ENCODE results near the gene RHBDD1. TPM values are rescaled to one million over a fixed set of nuclear protein-coding genes. Genes with fewer than 3 reads are reported as not detected.

RHBDD1 gene
- polyA plus RNA-seq, 1 of the 3 experiments (the other 2 are of a cell fraction) = 10.3 TPM

DNA sequence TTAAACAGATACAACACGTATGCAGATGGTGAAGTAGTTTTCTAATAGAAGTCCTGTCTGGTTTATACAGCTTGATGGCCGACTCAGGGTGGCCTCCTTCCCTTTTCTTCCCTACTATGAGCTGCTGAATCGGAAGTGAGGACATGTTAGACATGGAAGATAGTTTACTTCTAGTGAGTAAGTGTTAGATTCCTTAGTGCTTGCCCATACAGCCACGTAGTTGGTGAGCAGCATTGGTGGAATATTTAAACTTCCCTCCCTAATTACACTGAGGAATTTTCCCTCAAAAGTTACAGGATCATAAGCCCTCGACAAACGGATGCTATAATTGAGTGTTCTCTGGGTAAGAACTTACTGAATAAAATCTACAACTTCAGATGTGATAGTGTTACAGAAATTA lies 52.1 kb downstream of the RHBDD1 start:
- no peaks in the 10 kb centered on the region for H3K9me3 ChIP-seq
- no peak overlapping the region for H2AFZ ChIP-seq (ENCODE audit: low read depth)
- no peak overlapping the region for H3K4me2 ChIP-seq
- H3K27ac ChIP-seq (ENCODE audit: low read depth in 2 of 2, low read length in 1 of 2) = no peak overlapping the region
- no peaks in the 10 kb centered on the region for H3K27me3 ChIP-seq (ENCODE audit: insufficient read depth)
- ChIA-PET POLR2A (no interaction called here), CTCF (no interaction called here)
- no peak overlapping the region for H3K4me3 ChIP-seq (ENCODE audit: low read depth in 2 of 2, low read length in 1 of 2)
- no peak for DNase-seq
- peaks cover 13% of the 10 kb centered on the region for H3F3A ChIP-seq (replicated peaks; ENCODE audit: insufficient read depth)
- peaks cover 2 to 14% of the 10 kb centered on the region in 2 experiments; a peak in 3 of 4 replicates for H3K4me1 ChIP-seq (ENCODE audit: control insufficient read depth in 1 of 2, insufficient read depth in 2 of 2, low read depth in 1 of 2, low read length in 1 of 2)
- no peaks in the 10 kb centered on the region for H4K20me1 ChIP-seq (ENCODE audit: insufficient read depth)
- H3K36me3 ChIP-seq (replicated peaks in 1 of 2; ENCODE audit: control insufficient read depth in 1 of 2, insufficient read depth in 2 of 2, low read length in 1 of 2) = peaks cover 0 to 3% of the 10 kb centered on the region in 2 experiments
- 89% methylated on average over 6 of the region's 6 CpGs for WGBS (ENCODE audit: low lambda C conversion rate)
- no peaks in the 10 kb centered on the region for H3K79me2 ChIP-seq (ENCODE audit: insufficient read depth)
- TF ChIP-seq, protein P1, sequence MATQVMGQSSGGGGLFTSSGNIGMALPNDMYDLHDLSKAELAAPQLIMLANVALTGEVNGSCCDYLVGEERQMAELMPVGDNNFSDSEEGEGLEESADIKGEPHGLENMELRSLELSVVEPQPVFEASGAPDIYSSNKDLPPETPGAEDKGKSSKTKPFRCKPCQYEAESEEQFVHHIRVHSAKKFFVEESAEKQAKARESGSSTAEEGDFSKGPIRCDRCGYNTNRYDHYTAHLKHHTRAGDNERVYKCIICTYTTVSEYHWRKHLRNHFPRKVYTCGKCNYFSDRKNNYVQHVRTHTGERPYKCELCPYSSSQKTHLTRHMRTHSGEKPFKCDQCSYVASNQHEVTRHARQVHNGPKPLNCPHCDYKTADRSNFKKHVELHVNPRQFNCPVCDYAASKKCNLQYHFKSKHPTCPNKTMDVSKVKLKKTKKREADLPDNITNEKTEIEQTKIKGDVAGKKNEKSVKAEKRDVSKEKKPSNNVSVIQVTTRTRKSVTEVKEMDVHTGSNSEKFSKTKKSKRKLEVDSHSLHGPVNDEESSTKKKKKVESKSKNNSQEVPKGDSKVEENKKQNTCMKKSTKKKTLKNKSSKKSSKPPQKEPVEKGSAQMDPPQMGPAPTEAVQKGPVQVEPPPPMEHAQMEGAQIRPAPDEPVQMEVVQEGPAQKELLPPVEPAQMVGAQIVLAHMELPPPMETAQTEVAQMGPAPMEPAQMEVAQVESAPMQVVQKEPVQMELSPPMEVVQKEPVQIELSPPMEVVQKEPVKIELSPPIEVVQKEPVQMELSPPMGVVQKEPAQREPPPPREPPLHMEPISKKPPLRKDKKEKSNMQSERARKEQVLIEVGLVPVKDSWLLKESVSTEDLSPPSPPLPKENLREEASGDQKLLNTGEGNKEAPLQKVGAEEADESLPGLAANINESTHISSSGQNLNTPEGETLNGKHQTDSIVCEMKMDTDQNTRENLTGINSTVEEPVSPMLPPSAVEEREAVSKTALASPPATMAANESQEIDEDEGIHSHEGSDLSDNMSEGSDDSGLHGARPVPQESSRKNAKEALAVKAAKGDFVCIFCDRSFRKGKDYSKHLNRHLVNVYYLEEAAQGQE (IDR thresholded peaks at IDR 0.05; ENCODE audit: low read depth, low read length) = no peak
- no peak for TF ChIP-seq TAF1 (IDR thresholded peaks at IDR 0.05; ENCODE audit: borderline replicate concordance, low read depth, low read length)
- no peak for TF ChIP-seq FOSL2 (IDR thresholded peaks at IDR 0.05; ENCODE audit: borderline replicate concordance, low read depth)
- TF ChIP-seq EP300 (IDR thresholded peaks at IDR 0.05; ENCODE audit: borderline replicate concordance in 1 of 2, low read depth in 1 of 2, low read length in 1 of 2) = no peak
- TF ChIP-seq MXI1 (IDR thresholded peaks at IDR 0.05; ENCODE audit: low read depth, low read length) = no peak
- H3K9me2 ChIP-seq = no peaks in the 10 kb centered on the region
- no peak overlapping the region for H3K9ac ChIP-seq

DNA sequence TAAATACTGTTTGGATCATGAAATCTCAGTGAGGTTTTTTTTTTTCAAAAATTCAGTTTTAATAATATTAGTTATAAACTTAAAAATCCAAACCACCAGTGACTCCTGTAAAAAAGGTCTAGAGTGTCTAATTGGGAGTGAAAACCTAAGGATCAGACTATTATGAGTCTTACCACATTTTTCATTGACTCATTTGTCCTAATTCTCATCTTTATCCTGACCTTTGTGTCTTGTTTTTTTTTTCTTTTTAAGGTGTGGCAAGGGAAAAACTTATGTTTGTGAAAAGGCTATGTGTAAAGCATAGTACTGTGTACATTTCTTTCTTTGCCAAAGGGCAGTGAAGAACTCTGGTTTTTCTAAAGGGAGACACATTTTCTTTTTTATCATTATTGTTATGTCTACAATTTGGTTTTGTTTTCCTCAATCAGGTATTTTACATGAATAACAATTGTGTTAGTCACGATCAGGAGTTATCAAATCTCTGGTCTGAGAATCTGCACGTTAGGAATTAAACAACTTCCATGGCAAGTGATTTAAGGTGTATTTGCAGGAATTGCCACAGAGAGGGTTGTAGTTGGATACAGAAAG lies 52.6 kb downstream of the RHBDD1 start:
- TF ChIP-seq JUND (IDR thresholded peaks at IDR 0.05) = no peak
- Histone ChIP-seq H3K9ac (no peak overlapping the region), H3K79me2 (ENCODE audit: insufficient read depth) (no peaks in the 10 kb centered on the region), H4K20me1 (ENCODE audit: insufficient read depth) (no peaks in the 10 kb centered on the region), H3F3A (replicated peaks; ENCODE audit: insufficient read depth) (peaks cover 13% of the 10 kb centered on the region), H3K9me2 (no peaks in the 10 kb centered on the region), H3K9me3 (no peaks in the 10 kb centered on the region), H3K36me3 (replicated peaks in 1 of 2; ENCODE audit: control insufficient read depth in 1 of 2, insufficient read depth in 2 of 2, low read length in 1 of 2) (peaks cover 0 to 3% of the 10 kb centered on the region in 2 experiments), H3K27me3 (ENCODE audit: insufficient read depth) (no peaks in the 10 kb centered on the region), H3K4me3 (ENCODE audit: low read depth in 2 of 2, low read length in 1 of 2) (no peak overlapping the region), H3K4me2 (no peak overlapping the region), H3K4me1 (ENCODE audit: control insufficient read depth in 1 of 2, insufficient read depth in 2 of 2, low read depth in 1 of 2, low read length in 1 of 2) (peaks cover 2 to 14% of the 10 kb centered on the region in 2 experiments; a peak in 3 of 4 replicates), H2AFZ (ENCODE audit: low read depth) (no peak overlapping the region), H3K27ac (ENCODE audit: low read depth in 2 of 2, low read length in 1 of 2) (no peak overlapping the region)
- 89% methylated on average over 2 of the region's 2 CpGs for WGBS (ENCODE audit: low lambda C conversion rate)
- no peak for DNase-seq
- ChIA-PET POLR2A (no interaction called here), CTCF (no interaction called here)

DNA sequence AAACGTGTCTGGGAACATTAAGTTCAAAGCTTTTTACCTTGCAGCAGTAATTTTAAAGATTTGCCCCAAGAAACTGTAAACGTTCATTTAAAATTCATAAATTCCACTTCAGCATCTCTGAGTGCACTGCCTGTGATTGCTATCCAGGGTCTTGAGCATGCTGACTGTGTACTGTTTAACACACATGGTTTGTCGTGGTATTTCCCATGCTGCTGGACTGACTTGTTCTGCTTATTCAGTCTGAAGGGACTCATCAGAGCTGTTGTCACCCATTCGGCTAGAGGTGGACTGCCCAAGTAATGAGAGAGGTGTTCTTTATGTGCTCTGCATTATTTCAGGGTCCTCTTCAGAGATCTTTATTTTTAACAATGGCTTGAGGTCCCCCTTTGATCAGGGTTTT lies 53.1 kb downstream of the RHBDD1 start:
- H3K79me2 ChIP-seq (ENCODE audit: insufficient read depth) = no peaks in the 10 kb centered on the region
- H3K4me1 ChIP-seq (ENCODE audit: control insufficient read depth in 1 of 2, insufficient read depth in 2 of 2, low read depth in 1 of 2, low read length in 1 of 2) = peaks cover 2 to 14% of the 10 kb centered on the region in 2 experiments; a peak in 3 of 4 replicates
- peaks cover 13% of the 10 kb centered on the region for H3F3A ChIP-seq (replicated peaks; ENCODE audit: insufficient read depth)
- ChIA-PET POLR2A (no interaction called here), CTCF (interaction anchor here (1.4 kb wide), 1 partner anchor 86 kb away, joined by 4 read pairs; no protein-coding TSS in a partner anchor)
- WGBS (ENCODE audit: low lambda C conversion rate) = 86% methylated on average over 4 of the region's 4 CpGs
- no peaks in the 10 kb centered on the region for H3K9me2 ChIP-seq
- H2AFZ ChIP-seq (ENCODE audit: low read depth) = no peak overlapping the region
- no peaks in the 10 kb centered on the region for H3K9me3 ChIP-seq
- H3K36me3 ChIP-seq (replicated peaks in 1 of 2; ENCODE audit: control insufficient read depth in 1 of 2, insufficient read depth in 2 of 2, low read length in 1 of 2) = no peaks in the 10 kb centered on the region
- no peak for DNase-seq
- H3K27me3 ChIP-seq (ENCODE audit: insufficient read depth) = no peaks in the 10 kb centered on the region
- no peak overlapping the region for H3K9ac ChIP-seq
- H3K4me2 ChIP-seq = no peak overlapping the region
- no peak overlapping the region for H3K27ac ChIP-seq (ENCODE audit: low read depth in 2 of 2, low read length in 1 of 2)
- H3K4me3 ChIP-seq (ENCODE audit: low read depth in 2 of 2, low read length in 1 of 2) = no peak overlapping the region
- H4K20me1 ChIP-seq (ENCODE audit: insufficient read depth) = no peaks in the 10 kb centered on the region
- TF ChIP-seq RFX5 (IDR thresholded peaks at IDR 0.05; ENCODE audit: low read length) = no peak
- TF ChIP-seq RXRA (IDR thresholded peaks at IDR 0.05; ENCODE audit: borderline replicate concordance, low read depth) = no peak
- no peak for TF ChIP-seq MEF2A (IDR thresholded peaks at IDR 0.05; ENCODE audit: borderline replicate concordance, low read depth)
- TF ChIP-seq, protein P2, sequence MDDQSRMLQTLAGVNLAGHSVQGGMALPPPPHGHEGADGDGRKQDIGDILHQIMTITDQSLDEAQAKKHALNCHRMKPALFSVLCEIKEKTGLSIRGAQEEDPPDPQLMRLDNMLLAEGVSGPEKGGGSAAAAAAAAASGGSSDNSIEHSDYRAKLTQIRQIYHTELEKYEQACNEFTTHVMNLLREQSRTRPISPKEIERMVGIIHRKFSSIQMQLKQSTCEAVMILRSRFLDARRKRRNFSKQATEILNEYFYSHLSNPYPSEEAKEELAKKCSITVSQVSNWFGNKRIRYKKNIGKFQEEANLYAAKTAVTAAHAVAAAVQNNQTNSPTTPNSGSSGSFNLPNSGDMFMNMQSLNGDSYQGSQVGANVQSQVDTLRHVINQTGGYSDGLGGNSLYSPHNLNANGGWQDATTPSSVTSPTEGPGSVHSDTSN (IDR thresholded peaks at IDR 0.05) = no peak
- no peak for TF ChIP-seq TEAD4 (IDR thresholded peaks at IDR 0.05; ENCODE audit: borderline replicate concordance, insufficient read depth)
- TF ChIP-seq TCF12 (IDR thresholded peaks at IDR 0.05) = no peak
- TF ChIP-seq SMC3 (IDR thresholded peaks at IDR 0.05; ENCODE audit: low read depth, low read length) = no peak
- no peak for TF ChIP-seq POLR2AphosphoS5 (IDR thresholded peaks at IDR 0.05; ENCODE audit: low read depth, low read length)
- TF ChIP-seq SIN3A (IDR thresholded peaks at IDR 0.05; ENCODE audit: borderline replicate concordance, low read depth, low read length) = no peak
- no peak for TF ChIP-seq NRF1 (IDR thresholded peaks at IDR 0.05; ENCODE audit: low read depth, low read length)
- no peak for TF ChIP-seq JUND (IDR thresholded peaks at IDR 0.05)

All from SK-N-SH (cell line).